ENCODE results near the gene B3GLCT. TPM values are rescaled to one million over a fixed set of nuclear protein-coding genes. Genes with fewer than 3 reads are reported as not detected.

The B3GLCT gene
- total and polyA plus RNA-seq, 2 of the 13 experiments (the other 11 are each of a cell fraction or from before 2014, with no cell fraction given), result 2.0 to 7.1 TPM

DNA sequence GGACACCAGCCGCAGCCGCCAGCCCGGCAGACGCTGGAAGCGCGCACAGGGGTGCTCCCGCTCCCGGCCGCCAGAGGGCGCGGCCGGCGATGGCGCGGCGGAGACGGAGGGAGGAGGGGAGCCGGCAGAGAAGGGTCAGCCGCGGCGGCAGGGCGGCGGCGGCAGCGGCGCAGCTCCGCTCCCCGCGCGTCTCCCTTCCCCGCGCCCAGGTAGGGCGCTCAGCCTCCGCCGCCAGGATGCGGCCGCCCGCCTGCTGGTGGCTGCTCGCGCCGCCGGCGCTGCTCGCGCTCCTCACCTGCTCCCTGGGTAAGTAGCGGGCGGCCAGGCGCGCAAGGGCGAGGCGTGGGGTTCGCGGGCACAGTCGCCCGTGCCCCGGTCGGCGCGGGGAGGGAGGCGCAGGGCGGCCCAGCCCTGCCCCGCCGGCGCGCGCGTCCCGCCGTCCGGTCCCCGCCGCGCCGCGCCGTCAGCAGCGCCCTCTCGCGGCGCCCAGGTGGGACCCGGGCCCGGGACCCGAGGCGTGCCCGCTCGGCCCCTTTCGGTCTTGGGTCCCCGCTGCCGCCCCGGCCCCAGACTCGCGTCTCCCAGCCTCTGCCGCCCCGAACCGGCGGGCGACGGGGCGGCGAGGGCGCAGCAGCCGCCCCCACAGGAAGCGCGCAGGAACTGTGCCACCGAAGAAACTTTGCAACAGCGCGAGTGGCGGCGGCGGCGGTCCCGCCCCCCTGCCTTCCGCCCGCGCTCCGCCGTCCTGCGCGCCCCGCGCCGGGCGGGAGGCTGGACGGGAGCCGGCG, at the start of gene B3GLCT (continued):
- TF ChIP-seq STAG1 (CRISPR knock-in tag; IDR thresholded peaks at IDR 0.05) (peak; percentile 30; the same call in 1 of the 2 replicates), NFIC (IDR thresholded peaks at IDR 0.05; ENCODE audit: low read length) (no peak), ZNF530 (CRISPR knock-in tag; IDR thresholded peaks at IDR 0.05; ENCODE audit: low read depth) (no peak), GZF1 (CRISPR knock-in tag; IDR thresholded peaks at IDR 0.05) (no peak), KMT2A (CRISPR knock-in tag; IDR thresholded peaks at IDR 0.05) (no peak; the same call in 1 of the 2 replicates), RORA (CRISPR knock-in tag; IDR thresholded peaks at IDR 0.05) (no peak), ZNF230 (CRISPR knock-in tag; IDR thresholded peaks at IDR 0.05) (no peak), ONECUT2 (CRISPR knock-in tag; IDR thresholded peaks at IDR 0.05) (no peak), ZNF292 (CRISPR knock-in tag; IDR thresholded peaks at IDR 0.05; ENCODE audit: borderline replicate concordance, low read depth) (no peak), YY1 (IDR thresholded peaks at IDR 0.05; ENCODE audit: insufficient read depth, insufficient replicate concordance, low read depth, low read length) (peak; percentile 75)
- TF ChIP-seq, protein P1, sequence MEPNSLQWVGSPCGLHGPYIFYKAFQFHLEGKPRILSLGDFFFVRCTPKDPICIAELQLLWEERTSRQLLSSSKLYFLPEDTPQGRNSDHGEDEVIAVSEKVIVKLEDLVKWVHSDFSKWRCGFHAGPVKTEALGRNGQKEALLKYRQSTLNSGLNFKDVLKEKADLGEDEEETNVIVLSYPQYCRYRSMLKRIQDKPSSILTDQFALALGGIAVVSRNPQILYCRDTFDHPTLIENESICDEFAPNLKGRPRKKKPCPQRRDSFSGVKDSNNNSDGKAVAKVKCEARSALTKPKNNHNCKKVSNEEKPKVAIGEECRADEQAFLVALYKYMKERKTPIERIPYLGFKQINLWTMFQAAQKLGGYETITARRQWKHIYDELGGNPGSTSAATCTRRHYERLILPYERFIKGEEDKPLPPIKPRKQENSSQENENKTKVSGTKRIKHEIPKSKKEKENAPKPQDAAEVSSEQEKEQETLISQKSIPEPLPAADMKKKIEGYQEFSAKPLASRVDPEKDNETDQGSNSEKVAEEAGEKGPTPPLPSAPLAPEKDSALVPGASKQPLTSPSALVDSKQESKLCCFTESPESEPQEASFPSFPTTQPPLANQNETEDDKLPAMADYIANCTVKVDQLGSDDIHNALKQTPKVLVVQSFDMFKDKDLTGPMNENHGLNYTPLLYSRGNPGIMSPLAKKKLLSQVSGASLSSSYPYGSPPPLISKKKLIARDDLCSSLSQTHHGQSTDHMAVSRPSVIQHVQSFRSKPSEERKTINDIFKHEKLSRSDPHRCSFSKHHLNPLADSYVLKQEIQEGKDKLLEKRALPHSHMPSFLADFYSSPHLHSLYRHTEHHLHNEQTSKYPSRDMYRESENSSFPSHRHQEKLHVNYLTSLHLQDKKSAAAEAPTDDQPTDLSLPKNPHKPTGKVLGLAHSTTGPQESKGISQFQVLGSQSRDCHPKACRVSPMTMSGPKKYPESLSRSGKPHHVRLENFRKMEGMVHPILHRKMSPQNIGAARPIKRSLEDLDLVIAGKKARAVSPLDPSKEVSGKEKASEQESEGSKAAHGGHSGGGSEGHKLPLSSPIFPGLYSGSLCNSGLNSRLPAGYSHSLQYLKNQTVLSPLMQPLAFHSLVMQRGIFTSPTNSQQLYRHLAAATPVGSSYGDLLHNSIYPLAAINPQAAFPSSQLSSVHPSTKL (CRISPR knock-in tag; IDR thresholded peaks at IDR 0.05), result peak; percentile 47
- TF ChIP-seq, protein P2, sequence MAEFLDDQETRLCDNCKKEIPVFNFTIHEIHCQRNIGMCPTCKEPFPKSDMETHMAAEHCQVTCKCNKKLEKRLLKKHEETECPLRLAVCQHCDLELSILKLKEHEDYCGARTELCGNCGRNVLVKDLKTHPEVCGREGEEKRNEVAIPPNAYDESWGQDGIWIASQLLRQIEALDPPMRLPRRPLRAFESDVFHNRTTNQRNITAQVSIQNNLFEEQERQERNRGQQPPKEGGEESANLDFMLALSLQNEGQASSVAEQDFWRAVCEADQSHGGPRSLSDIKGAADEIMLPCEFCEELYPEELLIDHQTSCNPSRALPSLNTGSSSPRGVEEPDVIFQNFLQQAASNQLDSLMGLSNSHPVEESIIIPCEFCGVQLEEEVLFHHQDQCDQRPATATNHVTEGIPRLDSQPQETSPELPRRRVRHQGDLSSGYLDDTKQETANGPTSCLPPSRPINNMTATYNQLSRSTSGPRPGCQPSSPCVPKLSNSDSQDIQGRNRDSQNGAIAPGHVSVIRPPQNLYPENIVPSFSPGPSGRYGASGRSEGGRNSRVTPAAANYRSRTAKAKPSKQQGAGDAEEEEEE (CRISPR knock-in tag; IDR thresholded peaks at IDR 0.05; ENCODE audit: borderline replicate concordance), result no peak
- TF ChIP-seq, protein P3, sequence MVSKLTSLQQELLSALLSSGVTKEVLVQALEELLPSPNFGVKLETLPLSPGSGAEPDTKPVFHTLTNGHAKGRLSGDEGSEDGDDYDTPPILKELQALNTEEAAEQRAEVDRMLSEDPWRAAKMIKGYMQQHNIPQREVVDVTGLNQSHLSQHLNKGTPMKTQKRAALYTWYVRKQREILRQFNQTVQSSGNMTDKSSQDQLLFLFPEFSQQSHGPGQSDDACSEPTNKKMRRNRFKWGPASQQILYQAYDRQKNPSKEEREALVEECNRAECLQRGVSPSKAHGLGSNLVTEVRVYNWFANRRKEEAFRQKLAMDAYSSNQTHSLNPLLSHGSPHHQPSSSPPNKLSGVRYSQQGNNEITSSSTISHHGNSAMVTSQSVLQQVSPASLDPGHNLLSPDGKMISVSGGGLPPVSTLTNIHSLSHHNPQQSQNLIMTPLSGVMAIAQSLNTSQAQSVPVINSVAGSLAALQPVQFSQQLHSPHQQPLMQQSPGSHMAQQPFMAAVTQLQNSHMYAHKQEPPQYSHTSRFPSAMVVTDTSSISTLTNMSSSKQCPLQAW (CRISPR knock-in tag; IDR thresholded peaks at IDR 0.05), result no peak
- TF ChIP-seq, protein P4, sequence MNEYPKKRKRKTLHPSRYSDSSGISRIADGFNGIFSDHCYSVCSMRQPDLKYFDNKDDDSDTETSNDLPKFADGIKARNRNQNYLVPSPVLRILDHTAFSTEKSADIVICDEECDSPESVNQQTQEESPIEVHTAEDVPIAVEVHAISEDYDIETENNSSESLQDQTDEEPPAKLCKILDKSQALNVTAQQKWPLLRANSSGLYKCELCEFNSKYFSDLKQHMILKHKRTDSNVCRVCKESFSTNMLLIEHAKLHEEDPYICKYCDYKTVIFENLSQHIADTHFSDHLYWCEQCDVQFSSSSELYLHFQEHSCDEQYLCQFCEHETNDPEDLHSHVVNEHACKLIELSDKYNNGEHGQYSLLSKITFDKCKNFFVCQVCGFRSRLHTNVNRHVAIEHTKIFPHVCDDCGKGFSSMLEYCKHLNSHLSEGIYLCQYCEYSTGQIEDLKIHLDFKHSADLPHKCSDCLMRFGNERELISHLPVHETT (CRISPR knock-in tag; conservative IDR thresholded peaks at IDR 0.05), result 0 out of 2 replicates have a peak, but pooled peaks have one; percentile 1
- TF ChIP-seq, protein P5, sequence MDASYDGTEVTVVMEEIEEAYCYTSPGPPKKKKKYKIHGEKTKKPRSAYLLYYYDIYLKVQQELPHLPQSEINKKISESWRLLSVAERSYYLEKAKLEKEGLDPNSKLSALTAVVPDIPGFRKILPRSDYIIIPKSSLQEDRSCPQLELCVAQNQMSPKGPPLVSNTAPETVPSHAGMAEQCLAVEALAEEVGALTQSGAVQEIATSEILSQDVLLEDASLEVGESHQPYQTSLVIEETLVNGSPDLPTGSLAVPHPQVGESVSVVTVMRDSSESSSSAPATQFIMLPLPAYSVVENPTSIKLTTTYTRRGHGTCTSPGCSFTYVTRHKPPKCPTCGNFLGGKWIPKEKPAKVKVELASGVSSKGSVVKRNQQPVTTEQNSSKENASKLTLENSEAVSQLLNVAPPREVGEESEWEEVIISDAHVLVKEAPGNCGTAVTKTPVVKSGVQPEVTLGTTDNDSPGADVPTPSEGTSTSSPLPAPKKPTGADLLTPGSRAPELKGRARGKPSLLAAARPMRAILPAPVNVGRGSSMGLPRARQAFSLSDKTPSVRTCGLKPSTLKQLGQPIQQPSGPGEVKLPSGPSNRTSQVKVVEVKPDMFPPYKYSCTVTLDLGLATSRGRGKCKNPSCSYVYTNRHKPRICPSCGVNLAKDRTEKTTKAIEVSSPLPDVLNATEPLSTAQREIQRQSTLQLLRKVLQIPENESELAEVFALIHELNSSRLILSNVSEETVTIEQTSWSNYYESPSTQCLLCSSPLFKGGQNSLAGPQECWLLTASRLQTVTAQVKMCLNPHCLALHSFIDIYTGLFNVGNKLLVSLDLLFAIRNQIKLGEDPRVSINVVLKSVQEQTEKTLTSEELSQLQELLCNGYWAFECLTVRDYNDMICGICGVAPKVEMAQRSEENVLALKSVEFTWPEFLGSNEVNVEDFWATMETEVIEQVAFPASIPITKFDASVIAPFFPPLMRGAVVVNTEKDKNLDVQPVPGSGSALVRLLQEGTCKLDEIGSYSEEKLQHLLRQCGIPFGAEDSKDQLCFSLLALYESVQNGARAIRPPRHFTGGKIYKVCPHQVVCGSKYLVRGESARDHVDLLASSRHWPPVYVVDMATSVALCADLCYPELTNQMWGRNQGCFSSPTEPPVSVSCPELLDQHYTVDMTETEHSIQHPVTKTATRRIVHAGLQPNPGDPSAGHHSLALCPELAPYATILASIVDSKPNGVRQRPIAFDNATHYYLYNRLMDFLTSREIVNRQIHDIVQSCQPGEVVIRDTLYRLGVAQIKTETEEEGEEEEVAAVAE (CRISPR knock-in tag; IDR thresholded peaks at IDR 0.05; ENCODE audit: borderline replicate concordance), result no peak
